OCI-LY7 (cell line): ENCODE data around the gene SARDH.

Experiments
- CTCF ChIP-seq: fragments of 200-600 bp; sonication (generic); conservative IDR thresholded peaks from 2 replicates; pipeline ENCODE4 v1.5.1; 2014; ENCODE audit warnings: mild to moderate bottlenecking, antibody characterized with exemption, low read length, moderate library complexity, mixed read lengths
- EZH2phosphoT487 ChIP-seq: fragments of 200-600 bp; sonication (generic); IDR thresholded peaks from 2 replicates; pipeline ENCODE4 v1.6.1; 2018; ENCODE audit warnings: low read depth, borderline replicate concordance, mild to moderate bottlenecking, mixed run types, antibody characterized with exemption, low read length, moderate library complexity, mixed read lengths

GRCh38 chr9:133689151-133689763 lies 48.9 kb downstream of the SARDH start:
- no peak for TF ChIP-seq CTCF
- TF ChIP-seq EZH2phosphoT487, result no peak
